HG03520 (cell line): ENCODE data around the gene JARID2.

Source experiments
- ATAC-seq: cut with Tn5 transposase; IDR thresholded peaks from one replicate; pipeline ENCODE4 v1.9.1; 2021; ENCODE audit warnings: mild to moderate bottlenecking, moderate library complexity; ENCODE audit not compliant: unreplicated experiment

Gene JARID2

DNA sequence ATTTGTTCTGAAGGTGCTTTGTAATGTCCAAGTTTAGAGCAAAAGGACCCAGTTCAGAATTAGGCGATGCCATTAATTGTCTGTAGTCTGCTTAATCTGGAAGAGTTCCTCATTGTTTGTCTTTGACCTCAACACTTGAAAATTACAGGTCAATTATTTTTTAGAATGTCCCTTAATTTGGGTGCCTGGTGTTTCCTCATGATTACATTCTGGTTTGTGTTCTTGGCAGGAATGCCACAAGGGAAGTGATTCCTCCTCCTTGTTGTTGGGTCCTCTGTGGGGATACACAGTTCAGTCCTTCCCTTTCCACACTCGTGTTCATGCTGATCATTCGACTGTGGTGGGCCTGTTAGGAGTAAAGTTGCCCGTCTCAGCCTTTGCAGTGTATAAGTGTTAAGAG lies 207.3 kb downstream of the JARID2 start:
- no peak for ATAC-seq

DNA sequence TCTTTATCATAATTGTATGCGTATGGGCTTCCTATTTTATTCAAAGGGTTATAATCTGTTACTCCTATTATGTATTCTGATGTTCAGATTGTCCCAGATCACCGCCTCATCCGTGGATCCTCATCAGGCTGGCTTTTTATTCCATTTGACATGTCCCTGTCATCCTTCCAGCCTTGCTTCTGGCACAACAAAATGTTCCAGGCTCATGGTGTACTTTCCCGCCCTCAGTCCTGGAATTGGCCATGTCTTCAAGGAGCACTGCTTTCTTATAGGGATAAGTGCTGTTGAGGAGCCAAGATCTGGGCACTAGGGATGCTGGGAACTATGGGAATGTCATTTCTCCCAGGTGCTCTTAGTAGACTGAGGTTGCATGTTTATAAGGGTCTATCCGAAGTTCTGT lies 207.8 kb downstream of the JARID2 start:
- ATAC-seq: no peak

DNA sequence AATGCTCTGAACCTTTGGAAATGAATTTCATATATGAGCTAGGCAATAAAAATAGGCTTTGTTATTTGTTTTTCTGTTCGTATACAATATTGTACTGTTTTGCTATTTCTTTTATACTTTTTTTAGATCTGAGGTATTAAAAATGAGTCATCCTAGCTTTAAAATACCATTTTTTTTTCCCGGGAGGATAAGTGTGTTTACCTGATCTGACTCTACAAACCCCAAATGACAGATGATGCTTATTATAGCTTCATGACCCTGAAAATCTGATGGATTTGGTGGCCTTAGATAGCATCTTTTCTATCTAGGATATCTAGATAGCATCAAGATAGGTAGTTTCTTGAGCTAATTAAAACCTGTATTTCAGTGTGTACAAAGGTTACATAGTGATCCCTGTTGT lies 210.6 kb downstream of the JARID2 start:
- no peak for ATAC-seq

DNA sequence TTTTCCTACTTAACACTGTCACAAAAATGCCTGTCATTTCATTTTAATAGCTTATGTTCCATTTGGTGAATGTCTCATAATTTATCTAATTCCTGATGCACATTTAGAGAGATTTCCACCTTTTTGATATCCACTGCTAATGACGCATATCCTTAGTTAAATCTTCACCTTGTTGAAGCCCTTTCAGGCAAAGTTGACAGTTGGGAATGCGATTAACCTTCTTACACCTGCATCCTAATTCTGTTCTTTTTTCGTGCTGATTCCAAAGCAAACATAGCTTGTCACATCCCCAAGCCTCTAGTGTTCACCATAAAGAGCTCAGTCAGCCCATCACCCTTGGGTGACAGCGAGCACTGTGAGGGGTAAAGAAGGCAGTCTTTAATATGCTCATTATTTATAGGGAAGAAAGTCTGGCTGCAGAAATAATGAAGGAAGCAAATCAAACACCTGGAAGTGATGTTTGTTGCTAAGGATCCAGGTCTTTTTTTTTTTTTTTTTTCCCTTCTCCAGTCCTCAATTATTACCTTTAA lies 211.3 kb downstream of the JARID2 start:
- no peak for ATAC-seq

DNA sequence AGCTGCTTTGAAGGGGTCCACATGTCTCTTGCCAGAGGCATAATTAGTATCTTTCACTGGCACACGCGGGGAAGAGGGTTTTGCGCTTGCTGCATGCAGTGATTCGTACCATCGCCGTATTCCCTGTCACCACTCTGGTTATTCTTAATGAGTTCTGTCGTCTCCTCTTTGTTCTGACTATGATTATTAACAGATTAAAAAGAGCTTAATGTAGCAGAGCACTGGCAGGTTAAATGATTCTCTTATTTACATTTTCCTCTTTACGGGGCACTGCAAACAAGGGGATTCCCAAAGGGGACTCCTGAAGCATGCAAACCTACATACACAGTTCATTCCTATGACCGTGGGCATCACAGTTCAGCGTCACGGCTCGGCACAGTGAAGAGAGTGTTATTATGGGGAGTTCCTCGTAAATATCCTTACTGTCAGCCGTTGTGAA lies 212.2 kb downstream of the JARID2 start:
- no peak for ATAC-seq

DNA sequence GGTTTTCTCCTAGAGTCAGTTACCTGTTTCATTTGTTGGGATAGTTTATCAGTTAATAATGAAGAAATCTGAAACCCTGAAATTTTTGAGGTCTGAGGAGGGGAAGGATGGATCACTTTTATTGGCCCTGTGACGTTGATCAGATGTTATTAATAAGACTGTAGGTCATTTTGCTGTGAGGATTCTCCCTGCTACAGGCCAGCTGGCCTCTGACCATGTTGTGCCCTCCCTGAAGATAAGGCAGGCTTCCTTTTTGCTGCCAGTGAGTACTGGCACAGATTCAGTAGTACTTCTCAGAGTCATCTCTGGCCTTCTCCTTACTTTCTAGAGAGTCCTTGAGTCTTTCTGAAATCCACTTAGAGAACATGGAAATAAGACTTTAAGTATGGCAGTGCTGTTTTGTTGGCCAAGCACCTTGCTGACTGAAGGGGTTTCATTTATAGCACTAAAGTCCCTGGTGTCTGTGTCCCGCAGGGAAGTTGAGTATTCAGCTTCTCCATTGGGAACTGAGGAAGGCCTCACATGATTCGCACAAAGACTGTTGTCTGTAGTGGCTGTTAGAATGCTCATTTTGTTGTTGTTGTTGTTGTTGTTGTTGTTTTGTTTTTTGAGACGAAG lies 214.3 kb downstream of the JARID2 start:
- ATAC-seq: no peak

DNA sequence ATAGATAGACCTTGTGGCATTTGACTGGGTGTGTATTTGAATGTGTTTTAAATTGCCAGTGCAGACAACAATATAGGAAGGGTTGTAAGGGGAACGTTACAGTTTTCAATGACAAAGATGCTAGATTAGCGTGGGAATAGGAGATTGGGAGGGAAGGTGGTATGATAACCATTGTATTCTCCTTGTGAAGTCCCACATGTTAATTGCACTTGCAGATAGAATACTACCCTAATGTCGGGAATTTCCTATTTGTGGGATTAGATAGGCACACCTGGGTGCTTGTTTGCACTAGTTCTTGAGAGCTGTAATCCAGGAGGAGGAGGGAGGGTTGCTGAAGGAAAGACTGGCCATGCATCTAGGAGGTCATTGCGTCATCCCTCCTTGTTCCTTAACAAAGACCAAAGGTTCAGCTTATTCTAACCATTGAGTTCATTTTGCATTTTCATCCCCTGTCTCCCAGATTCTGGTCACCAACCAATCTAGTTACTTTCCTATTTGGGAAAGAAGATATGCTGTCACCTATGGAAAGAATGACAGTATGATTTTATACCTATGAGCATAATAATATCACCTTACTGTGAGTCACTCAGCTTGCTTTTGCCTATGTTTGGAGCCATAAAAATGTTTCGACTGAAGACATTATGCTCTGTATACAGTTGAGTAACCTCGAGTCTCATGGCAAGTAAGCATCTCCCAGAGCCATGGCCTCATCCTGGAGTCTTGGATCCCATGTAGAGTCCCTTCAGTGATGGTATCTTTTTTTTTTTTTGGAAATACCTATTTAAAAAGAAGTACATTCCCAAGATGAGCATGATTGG lies 215.5 kb downstream of the JARID2 start:
- no peak for ATAC-seq

DNA sequence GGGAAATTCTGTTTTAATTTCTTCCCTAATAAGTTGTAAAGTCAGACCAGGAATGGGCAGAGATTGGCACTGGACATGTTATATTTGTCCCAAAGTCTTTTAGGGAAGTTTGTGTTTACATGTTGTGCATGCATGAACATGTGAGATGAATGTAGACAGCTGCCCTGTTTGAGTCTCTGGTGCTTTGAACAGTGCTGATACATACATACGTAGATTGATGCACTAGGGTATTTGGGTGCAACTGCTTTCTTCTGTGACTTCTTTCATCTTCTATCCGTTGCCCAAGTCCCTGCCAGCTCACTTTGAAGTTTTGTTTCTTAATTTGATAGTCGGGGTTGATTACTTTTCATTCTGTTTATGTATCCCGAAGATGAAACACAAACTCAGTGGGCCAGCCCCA lies 216.4 kb downstream of the JARID2 start:
- no peak for ATAC-seq

DNA sequence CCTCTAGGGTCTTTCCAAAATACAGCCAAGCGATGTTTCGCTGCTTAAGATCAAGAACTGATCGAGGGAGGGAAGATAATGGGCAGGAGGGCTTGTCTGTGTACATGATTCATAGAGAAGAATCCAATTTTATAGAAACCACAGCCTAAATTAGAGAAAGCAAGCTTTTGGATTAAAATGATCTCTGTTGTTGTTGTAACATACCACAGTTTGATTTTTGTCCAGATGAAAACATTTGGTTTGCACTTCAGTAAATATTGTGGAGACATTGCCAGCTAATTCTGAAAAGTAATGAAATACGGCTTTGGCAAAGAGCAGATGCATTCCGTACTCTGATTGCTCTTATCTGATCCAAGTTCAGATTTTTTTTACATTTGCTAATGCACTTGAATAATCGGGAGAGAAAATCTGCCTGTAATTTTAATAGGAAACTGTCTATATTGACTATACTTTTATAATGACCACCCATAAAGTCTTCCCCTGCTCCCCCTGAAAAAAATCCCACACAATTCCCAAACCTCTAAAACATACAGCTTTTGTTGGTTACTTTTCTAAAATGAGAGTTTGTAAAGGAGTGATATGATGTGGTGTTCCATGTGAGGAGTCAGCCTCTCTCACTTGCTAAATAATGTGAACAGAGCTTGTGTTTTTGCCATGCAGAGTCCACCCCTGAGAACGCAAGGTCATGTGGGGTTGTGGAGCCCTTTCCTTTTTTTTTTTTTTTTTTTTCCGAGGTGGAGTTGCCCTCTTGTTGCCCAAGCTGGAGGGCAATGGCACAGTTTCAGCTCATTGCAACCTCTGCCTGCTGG lies 217.1 kb downstream of the JARID2 start:
- ATAC-seq: no peak

DNA sequence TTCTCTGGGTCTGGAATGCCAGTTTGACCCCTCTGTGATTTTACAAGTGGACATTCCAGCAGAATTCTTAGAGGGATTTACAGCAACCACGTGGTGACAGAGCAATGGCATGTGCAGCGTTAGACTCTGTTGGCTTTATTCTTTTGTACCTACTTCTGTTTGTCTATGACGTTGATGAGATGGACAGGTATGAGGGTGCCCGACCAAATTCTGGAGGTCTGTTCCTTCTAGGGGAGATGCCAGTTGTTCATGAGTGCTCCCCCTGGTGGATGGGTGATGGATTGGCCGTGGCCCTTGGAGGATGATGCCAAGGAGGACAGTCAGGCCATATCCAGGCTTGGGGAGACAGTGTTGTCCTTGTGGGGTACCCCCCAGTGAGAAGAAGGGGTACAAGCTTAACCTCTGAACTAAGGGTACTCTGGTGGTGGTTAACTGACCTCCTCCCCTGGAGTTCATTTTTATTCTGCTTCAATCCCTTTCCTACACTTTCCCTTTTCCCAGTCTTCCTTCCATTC lies 218.4 kb downstream of the JARID2 start:
- no peak for ATAC-seq

DNA sequence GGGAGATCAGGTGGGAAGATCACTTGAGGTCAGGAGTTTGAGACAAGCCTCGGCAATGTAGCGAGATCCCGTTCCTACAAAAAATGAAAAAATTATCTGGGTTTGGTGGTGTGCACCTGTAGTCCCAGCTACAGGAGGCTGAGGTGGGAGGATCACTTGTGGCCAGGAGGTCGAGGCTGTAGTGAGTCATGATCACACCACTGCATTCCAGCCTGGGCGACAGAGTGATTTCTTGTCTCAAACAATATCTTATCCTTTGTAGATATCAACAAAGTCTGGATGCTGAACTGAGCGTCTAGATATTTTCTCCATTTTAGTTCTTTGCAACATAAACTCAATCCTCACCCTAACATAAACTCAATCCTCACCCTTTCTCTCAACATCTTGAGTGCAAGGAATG lies 219.3 kb downstream of the JARID2 start:
- ATAC-seq: no peak

DNA sequence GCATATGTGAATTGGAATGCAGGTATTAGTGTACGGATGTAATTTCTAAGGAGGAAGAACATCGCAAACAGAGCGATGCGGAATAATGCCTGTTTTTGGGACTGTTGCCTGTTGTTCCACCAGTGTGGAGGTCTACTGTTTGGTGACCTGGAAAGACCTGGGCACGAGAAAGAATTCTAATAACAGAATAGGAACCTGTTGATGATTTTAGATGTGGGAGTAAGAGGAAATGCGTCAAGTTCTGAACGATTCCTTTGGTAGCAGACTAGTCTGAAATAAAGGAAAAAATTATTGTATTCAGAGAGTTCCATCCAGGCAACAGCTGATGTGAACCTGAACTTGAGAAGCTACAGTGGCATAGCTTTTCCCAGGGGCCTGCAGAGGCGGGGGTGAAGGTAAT lies 224.9 kb downstream of the JARID2 start:
- no peak for ATAC-seq

DNA sequence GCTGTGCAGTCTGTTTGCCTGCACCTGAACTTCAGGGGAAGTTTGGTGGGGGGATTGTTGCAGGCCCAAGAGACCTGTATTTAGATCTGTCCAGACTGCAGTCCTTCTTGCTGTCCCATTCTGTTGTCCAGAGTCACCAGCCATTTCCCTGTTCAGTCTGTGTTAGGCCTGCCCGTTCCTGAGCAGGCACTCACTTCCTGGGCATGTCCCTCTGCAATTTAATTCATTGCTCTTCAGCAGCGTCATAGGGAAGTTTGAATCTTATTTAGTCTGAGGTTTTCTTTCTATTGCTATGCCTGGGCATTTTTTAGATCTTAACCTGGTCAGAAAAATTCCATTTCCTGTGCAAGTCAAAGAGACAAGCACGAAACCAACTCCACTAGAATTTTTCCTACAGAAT lies 226.8 kb downstream of the JARID2 start:
- no peak for ATAC-seq

DNA sequence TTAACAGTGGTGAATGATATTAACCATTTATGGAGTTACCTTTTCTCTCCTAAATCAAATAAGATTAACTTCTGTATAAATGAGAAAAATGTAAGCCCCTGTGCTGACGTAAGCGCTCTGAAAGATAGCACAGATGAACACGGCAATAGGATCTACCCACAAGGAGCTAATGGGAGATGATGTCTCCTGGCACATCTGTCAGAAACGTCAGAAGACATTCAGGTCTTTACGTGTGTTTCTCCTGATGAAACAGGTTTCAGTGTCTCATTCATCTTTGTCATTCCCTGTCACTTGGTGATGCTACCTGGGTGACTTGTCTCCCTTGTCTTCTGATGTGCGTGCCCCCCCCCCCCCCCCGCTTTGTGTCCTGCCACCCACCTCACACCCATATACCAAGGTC lies 227.3 kb downstream of the JARID2 start:
- ATAC-seq: no peak

DNA sequence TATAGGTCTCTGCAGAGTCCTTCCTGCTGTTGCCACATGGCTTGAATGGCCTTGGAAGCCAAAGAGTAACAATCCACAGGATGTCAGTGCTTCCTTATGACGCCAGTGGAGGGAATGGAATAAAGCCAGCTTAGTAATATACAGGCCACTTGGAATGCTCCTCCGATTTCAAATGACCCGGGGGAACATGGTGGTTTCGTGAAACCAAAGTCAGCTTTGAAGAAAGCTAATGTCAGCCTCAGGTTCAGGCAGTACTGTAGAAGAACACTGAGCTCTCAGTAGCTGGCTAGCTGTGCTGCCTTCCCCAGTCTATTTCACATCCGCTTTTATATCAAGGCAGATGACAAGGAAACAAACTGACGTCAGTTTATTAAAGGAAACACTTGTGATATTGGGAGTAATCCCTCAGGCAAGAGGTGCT lies 227.9 kb downstream of the JARID2 start:
- no peak for ATAC-seq

DNA sequence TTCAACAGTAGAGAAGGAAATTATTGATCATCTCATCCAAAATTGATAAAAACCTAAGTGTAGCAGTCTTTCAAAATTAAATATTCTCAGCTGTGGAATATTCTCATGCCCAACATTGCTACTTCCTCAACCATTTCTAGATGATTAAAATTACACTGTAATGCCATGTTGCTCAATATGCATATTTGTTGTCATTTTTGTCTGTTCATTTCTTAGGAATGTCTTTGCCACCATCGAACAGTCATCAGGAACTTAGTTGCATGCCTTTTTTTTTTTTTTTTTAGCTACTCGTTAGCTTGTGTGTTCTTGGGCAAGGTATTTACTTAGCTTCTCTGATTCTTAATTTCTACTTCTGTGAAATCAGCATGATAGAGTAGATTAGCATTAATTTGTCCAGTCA lies 228.3 kb downstream of the JARID2 start:
- ATAC-seq: no peak

DNA sequence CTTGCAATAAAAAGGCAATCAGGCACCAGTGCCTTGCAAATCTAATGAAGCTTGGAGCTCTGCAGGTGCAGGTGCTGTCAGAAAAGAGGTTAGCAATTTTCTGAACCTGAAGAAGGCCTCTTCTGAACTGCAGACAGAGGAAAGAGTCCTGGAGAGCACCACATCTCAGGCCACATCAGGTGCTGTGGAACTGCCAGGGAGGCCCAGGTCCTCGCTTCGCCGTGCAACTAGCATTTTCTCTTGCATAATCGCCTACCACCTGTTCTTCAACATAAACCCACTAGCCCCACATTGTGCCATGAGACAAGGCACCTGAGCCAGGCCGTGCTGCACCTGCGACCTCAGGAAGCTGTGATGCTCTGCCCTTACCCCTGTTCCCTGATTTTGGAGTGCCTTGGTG lies 229.4 kb downstream of the JARID2 start:
- no peak for ATAC-seq

DNA sequence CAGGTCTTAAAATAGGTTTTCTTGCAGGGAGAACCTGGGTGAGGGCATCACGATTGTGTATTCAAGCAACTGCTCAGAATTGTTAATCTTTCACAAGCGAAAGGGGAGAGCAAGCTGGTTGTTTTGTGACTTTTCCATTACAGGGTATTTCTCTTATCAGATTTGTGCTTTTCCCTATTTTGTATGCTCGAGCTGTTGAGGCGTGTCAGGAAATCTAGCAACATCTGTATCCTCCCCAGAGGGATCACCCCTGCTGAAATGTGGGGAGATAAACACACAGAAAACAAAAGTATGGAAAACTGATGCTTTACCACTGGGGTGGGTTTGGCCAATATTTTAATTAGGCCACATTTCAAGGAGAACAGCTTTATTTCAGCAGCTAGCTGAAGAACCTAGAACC lies 230.0 kb downstream of the JARID2 start:
- no peak for ATAC-seq

DNA sequence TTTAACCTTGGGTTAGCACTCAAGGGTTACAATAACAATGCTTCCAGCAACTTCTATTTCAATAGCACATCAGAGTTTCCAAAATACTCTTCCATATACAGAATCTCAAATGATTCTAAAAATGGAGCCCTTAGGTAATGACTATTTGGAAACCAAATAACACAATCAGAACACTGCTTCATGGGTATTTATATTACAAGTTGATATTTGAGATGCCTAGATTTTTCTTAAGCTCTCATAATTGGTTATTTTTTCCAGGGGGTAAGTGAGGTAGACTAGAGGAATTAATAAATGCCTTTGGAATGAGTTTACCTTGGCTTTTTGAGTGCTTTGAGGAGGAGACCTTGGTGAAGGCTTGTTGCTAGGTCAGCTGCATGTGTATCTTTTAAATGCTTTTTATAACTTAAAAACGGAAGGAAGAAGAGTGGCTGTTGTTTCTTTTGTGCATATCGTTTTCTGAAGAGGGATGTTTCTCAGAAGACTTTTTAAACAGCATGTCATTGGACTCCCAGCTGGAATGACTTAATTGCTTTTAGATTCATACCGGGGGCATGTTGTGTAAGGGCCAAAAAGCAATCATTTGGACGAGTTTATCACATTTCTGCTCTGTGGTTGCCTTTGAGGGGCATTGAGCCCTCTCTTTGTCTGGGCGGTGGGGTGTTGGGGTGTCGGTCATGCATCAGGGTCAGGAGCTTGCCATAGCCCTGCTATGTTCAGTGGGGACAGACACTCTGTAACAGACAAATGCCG lies 230.9 kb downstream of the JARID2 start:
- no peak for ATAC-seq

DNA sequence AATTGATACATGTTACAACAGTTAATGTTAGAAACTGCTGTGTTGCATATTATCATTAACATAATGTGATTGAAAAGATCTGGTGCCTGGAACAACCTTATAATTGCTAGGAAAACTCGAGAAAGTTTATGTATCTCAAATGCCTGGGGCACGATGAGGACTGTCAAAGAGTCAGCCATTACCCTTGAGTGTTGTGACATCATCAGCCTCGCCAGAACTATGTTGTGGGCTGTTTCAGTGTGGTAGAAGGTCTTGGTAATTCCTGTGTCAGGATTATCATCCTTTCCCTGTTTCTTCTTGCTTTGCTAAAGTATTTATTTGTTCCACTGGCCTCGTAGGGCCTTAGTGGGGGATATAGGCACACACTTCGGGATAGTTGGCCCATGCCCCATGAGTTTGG lies 231.9 kb downstream of the JARID2 start:
- ATAC-seq: no peak

DNA sequence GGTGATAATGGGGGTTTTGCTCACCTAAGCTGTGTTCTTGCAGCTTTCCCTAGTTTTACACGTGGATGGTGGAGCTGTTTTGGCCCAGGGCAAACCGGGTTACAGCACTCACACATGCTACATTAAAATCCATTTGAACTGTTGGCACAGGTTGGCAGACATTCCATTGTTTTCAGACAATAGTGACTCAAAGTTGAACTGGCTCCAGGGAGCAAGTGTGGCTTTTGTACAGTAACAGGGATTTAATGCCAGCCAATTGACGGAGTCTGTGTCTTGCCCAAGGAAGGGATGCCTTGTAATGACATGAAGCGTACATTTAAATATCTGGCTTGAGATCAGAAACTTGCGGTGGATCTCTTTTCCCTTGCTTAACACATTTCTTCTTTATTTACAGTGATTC lies 233.9 kb downstream of the JARID2 start:
- ATAC-seq: no peak
